Liver (tissue), 3 donors: ENCODE data around the gene SLC38A3.

ENCODE experiments used
- CTCF ChIP-seq: fragments of 150-350 bp; IDR thresholded peaks from 2 replicates; pipeline ENCODE4 v1.5.1; 2017; ENCODE audit warnings: improper control_type of control experiment, low read depth, low read length; ENCODE audit not compliant: missing input control
- EGR1 ChIP-seq, 2 donors: IDR thresholded peaks; 2 replicates each; pipeline ENCODE4 v1.6.1; 2016 to 2018; ENCODE audit warnings: antibody characterized with exemption in 2 of 2, low read depth in 2 of 2
- FOXA2 ChIP-seq: IDR thresholded peaks from 2 replicates; pipeline ENCODE4 v1.6.1; 2016; ENCODE audit warnings: antibody characterized with exemption
- GABPA ChIP-seq, 2 donors: IDR thresholded peaks in 1 of 2; conservative IDR thresholded peaks in 1 of 2; 2 replicates each; pipeline ENCODE4 v1.6.1; 2016; ENCODE audit warnings: antibody characterized with exemption in 2 of 2, mild to moderate bottlenecking in 1 of 2, moderate library complexity in 1 of 2
- JUND ChIP-seq, 2 donors: IDR thresholded peaks; 2 replicates each; pipeline ENCODE4 v1.6.1; 2016; ENCODE audit warnings: antibody characterized with exemption in 2 of 2
- MAX ChIP-seq: IDR thresholded peaks from 2 replicates; pipeline ENCODE4 v1.6.1; 2016; ENCODE audit warnings: antibody characterized with exemption
- NR2F2 ChIP-seq: IDR thresholded peaks from 2 replicates; pipeline ENCODE4 v1.6.1; 2016; ENCODE audit warnings: antibody characterized with exemption
- RAD21 ChIP-seq, 2 donors: IDR thresholded peaks; 2 replicates each; pipeline ENCODE4 v1.6.1; 2016; ENCODE audit warnings: antibody characterized with exemption in 2 of 2, mild to moderate bottlenecking in 2 of 2
- REST ChIP-seq: IDR thresholded peaks from 2 replicates; pipeline ENCODE4 v1.6.1; 2016; ENCODE audit warnings: antibody characterized with exemption, mild to moderate bottlenecking
- RXRA ChIP-seq, 2 donors: IDR thresholded peaks; 2 replicates each; pipeline ENCODE4 v1.6.1; 2017 to 2018; ENCODE audit warnings: antibody characterized with exemption in 2 of 2, mild to moderate bottlenecking in 1 of 2
- SP1 ChIP-seq: IDR thresholded peaks from 2 replicates; pipeline ENCODE4 v1.6.1; 2018; ENCODE audit warnings: antibody characterized with exemption, mild to moderate bottlenecking
- TAF1 ChIP-seq: conservative IDR thresholded peaks from 2 replicates; pipeline ENCODE4 v1.6.1; 2016; ENCODE audit warnings: antibody characterized with exemption, mild to moderate bottlenecking
- YY1 ChIP-seq: IDR thresholded peaks from 2 replicates; pipeline ENCODE4 v1.6.1; 2016; ENCODE audit warnings: antibody characterized with exemption, mild to moderate bottlenecking
- donor health status: healthy.
- donor health status: healthy.

GRCh38 chr3:50232303-50232702, 27.2 kb downstream of the SLC38A3 start:
- no peak for TF ChIP-seq CTCF
- TF ChIP-seq YY1 = no peak
- TF ChIP-seq RXRA (IDR thresholded peaks at IDR 0.05) = no peak
- TF ChIP-seq RAD21 (IDR thresholded peaks at IDR 0.05) = no peak
- no peak for TF ChIP-seq TAF1
- no peak for TF ChIP-seq SP1
- no peak for TF ChIP-seq EGR1 (IDR thresholded peaks at IDR 0.05; ENCODE audit: low read depth in 2 of 2)
- no peak for TF ChIP-seq REST
- no peak for TF ChIP-seq GABPA (IDR thresholded peaks at IDR 0.05 in 1 of 2, conservative IDR thresholded peaks at IDR 0.05 in 1 of 2)
- no peak for TF ChIP-seq MAX
- no peak for TF ChIP-seq JUND (IDR thresholded peaks at IDR 0.05)
- no peak for TF ChIP-seq NR2F2
- no peak for TF ChIP-seq FOXA2
